DOHH2 (cell line): ENCODE data around the gene GREB1.

Experiments
- CTCF ChIP-seq: fragments of 200-600 bp; sonication (generic); IDR thresholded peaks from one replicate; pipeline ENCODE4 v1.5.1; 2014; ENCODE audit warnings: antibody characterized with exemption, mild to moderate bottlenecking, low read depth, low read length; ENCODE audit not compliant: poor library complexity, severe bottlenecking
- EZH2phosphoT487 ChIP-seq: fragments of 200-600 bp; sonication (generic); IDR thresholded peaks from 2 replicates; pipeline ENCODE4 v1.6.1; 2017; ENCODE audit warnings: borderline replicate concordance, mild to moderate bottlenecking, antibody characterized with exemption, low read length, moderate library complexity, mixed read lengths

GRCh38 chr2:11592671-11593574, 59.1 kb downstream of the GREB1 start:
- TF ChIP-seq CTCF (no peak), EZH2phosphoT487 (no peak)
